GM12873 (cell line): ENCODE results near the gene HNRNPM.

ENCODE experiments used
- TF ChIP-seq, protein P1 (sequence below): IDR thresholded peaks from 2 replicates; pipeline ENCODE4 v1.5.1; 2012; ENCODE audit warnings: low read depth, mild to moderate bottlenecking, moderate library complexity, low read length, control low read depth; ENCODE audit not compliant: insufficient read depth; ENCODE audit errors: missing control alignments

Gene HNRNPM

GRCh38 chr19:8490395-8490760 lies 45.6 kb downstream of the HNRNPM start:
- TF ChIP-seq, protein P1, sequence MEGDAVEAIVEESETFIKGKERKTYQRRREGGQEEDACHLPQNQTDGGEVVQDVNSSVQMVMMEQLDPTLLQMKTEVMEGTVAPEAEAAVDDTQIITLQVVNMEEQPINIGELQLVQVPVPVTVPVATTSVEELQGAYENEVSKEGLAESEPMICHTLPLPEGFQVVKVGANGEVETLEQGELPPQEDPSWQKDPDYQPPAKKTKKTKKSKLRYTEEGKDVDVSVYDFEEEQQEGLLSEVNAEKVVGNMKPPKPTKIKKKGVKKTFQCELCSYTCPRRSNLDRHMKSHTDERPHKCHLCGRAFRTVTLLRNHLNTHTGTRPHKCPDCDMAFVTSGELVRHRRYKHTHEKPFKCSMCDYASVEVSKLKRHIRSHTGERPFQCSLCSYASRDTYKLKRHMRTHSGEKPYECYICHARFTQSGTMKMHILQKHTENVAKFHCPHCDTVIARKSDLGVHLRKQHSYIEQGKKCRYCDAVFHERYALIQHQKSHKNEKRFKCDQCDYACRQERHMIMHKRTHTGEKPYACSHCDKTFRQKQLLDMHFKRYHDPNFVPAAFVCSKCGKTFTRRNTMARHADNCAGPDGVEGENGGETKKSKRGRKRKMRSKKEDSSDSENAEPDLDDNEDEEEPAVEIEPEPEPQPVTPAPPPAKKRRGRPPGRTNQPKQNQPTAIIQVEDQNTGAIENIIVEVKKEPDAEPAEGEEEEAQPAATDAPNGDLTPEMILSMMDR = no peak

GRCh38 chr19:8490873-8491272 lies 46.1 kb downstream of the HNRNPM start:
- TF ChIP-seq, protein P1 = no peak

- TF ChIP-seq, protein P1 = peak; percentile 24
Measured at GRCh38 chr19:8491574-8491973, 46.8 kb downstream of the HNRNPM start.

DNA sequence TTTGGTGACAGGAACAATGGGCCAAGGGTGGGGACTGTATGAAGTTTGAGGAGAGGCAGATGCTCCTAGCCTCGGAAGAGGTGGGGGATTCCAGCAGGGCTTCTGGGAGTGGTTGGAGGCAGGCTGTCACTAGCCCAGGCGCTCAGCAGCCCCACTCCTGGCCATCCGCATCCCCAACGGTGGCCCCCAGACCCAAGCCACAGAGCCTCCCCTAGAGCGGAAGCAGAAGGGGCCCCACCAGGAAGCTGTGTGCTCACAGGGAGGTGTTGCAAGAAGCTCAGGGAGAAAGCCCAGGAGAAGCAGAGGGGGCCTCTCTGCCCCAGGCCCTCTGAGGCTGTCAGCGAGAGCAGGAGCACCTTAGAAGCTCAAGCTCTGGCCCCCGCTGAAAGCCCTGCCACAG lies 49.4 kb downstream of the HNRNPM start:
- TF ChIP-seq, protein P1 = no peak

GRCh38 chr19:8498295-8498694 lies 53.5 kb downstream of the HNRNPM start:
- TF ChIP-seq, protein P1 = no peak

- TF ChIP-seq, protein P1 = no peak
Measured at GRCh38 chr19:8499048-8499833, 54.5 kb downstream of the HNRNPM start.

DNA sequence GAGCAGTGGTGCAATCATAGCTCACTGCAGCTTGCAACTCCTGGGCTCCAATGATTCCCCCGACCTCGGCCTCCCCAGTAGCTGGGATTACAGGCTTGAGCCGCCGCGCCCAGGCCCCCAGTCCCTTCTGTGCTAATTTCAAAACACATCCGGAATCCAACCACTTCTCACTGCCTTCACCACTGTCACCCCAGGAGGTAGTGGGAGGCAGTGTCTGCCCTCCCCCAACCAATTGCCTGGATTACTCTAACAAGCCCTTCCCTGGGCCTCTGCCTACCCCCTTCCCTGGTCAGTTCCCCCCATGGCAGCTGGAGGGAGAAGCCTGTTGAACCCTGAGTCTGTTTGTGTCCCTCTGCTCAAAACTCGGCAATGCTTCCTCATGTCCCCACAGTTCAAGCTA lies 55.4 kb downstream of the HNRNPM start:
- TF ChIP-seq, protein P1 = no peak

DNA sequence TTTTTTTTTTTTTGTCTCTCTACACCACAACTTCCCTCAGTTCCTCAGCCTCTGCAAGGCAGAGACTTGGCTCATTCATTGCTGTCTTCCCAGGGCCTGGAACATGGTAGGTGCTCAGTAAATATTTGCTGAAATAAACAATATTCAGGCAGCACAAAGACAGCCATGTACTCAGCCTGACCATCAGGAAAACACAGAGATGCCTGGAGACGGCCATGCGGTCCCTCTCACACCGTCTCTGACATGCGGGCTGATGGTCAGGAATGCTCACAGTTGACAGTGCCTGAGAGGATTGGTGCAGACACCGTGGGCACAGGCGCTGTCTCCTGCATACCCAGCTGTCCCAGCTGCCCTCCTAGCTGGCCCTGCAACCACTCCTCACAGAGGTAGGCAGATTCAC lies 56.7 kb downstream of the HNRNPM start:
- TF ChIP-seq, protein P1 = no peak
